Fibroblast of villous mesenchyme (primary cell): ENCODE measurements around the gene CCL5. TPM values are rescaled to one million over a fixed set of nuclear protein-coding genes. Genes with fewer than 3 reads are reported as not detected.

Source experiments
- DNase-seq: peaks from one replicate; pipeline ENCODE4 v3.0.0-alpha.2; 2010; ENCODE audit warnings: low read depth
- H3K4me3 ChIP-seq: 2 replicates; pipeline ENCODE4 v1.5.1; 2011; ENCODE audit warnings: low read depth, mild to moderate bottlenecking, low read length
- total RNA-seq: library from RNA; depleted of rRNA; stranded (reverse); fragments of >200 nt; gene quantifications from 2 replicates; pipeline ENCODE4 v1.2.3, GENCODE V29; 2012
- TF ChIP-seq, protein P1 (sequence below): IDR thresholded peaks from 2 replicates; pipeline ENCODE4 v1.5.1; 2012; ENCODE audit warnings: low read depth, mild to moderate bottlenecking, low read length; ENCODE audit not compliant: insufficient read depth

The CCL5 gene
- total RNA-seq, 1 donor: not detected

DNA sequence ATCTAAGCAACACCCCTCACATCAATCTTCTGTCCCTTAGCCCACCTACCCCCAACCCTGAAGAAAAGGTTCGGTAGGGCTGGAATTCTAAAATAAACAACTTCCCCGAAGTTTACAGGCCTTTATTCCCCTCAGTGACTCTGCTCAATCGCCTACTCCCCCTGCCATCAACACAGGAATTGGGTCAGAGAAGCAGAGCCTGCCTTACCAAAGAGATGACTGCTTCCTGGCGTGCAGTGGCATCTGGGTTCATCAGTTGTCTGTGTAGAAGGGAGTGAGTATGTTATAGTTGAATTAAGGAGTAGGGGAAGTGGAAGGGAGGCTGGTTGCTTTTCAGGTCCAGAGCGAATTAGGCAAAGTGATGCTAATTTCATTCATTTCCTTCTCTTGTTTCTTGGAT, 24.2 kb downstream of the CCL5 start:
- DNase-seq: no peak
- TF ChIP-seq, protein P1, sequence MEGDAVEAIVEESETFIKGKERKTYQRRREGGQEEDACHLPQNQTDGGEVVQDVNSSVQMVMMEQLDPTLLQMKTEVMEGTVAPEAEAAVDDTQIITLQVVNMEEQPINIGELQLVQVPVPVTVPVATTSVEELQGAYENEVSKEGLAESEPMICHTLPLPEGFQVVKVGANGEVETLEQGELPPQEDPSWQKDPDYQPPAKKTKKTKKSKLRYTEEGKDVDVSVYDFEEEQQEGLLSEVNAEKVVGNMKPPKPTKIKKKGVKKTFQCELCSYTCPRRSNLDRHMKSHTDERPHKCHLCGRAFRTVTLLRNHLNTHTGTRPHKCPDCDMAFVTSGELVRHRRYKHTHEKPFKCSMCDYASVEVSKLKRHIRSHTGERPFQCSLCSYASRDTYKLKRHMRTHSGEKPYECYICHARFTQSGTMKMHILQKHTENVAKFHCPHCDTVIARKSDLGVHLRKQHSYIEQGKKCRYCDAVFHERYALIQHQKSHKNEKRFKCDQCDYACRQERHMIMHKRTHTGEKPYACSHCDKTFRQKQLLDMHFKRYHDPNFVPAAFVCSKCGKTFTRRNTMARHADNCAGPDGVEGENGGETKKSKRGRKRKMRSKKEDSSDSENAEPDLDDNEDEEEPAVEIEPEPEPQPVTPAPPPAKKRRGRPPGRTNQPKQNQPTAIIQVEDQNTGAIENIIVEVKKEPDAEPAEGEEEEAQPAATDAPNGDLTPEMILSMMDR: no peak
- H3K4me3 ChIP-seq: no peak overlapping the region

DNA sequence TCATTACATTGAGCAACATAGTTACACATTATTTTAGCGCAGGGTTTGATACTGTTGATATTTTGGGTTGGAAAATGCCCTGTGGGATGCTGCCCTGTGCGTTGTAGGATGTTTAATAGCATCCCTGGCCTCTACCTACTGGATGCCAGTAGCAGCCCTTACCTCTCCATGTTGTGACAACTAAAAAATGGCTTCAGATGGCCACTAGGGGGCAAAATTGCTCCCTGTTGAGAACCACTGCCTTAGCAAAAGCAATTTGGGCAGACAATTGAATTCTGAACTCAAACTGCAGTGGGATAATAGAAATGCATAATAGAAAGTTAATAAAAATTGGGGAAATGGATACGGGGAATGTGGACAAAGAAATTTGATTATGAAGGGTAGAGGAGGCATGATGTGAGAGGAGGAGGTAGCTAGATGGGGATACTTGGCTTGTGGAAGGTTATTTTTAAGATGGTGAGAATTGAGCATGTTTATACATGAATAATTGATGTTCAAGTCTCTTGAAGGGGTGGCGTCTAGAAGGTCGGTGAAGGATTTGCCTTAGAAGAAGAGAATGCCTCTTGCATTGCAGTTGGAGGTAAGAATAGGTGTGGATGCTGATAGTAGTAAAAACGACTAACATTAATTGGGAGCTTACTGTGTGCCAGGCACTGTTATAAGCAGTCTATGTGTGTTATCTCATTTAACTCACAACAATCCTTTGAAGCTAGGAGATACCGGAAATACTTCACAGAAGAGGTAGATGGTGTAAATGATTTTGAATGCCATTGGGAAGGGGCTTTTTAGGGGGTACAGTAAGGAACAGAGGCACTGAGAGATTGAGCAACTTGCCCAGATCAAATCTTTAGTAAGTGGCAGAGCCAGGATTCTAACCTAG, 30.5 kb downstream of the CCL5 start:
- DNase-seq: peak; percentile 74
- H3K4me3 ChIP-seq: no peak overlapping the region
- TF ChIP-seq, protein P1: peak; percentile 88

DNA sequence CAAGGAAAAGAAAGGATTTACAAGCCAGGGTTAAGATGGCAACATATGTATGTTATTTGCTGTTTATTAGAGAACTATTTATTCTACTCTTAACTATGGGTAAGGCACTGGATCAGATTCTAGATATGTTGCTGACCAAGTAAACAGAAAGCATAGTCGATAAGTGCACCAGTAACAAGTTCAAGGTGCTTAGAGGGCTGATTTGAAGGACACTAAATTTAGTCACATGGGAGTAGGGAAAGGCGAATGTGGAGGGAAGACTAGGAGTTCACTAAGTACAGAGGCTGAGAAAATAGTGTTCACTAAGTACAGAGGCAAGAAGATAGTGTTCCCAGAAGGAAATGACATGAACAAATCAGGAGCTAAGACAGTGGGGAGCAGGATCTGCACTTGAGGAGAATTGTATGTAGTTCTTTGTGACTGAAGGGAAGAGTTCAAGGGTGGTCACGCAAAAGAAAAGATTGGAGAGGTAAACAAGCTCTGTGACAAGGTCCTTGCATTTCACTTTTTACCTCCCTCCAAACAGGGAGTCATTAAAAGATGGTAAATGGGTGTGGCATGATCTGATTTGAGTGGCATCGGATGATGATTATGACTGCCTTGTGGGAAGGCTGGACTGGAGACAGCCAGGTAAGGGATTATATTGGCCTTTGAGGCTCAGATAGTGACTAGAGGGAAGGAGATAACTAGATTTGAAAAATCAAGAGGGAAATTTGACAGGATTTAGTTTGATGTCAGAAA, 32.4 kb downstream of the CCL5 start:
- H3K4me3 ChIP-seq: no peak overlapping the region
- TF ChIP-seq, protein P1: no peak
- no peak for DNase-seq

DNA sequence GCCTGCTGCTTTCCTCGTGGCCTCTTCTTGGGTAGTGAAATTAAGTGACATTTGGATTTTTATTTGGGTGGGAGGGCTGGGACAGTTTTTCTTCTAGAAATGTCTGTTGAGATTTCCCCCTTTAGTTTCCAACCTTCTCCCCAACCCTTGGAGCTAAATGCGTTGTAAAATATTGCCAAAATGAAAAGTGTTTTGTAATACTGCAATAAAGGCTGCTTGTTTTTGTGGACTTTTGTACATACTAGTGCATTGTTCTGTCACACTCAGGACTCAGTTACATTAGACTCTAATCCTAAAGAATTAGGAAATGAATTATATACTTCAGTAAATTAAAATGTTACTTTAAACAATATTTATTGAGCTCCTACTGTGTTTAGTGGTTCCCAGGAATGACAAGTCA, 33.2 kb downstream of the CCL5 start:
- H3K4me3 ChIP-seq: no peak overlapping the region
- DNase-seq: no peak
- TF ChIP-seq, protein P1: no peak

DNA sequence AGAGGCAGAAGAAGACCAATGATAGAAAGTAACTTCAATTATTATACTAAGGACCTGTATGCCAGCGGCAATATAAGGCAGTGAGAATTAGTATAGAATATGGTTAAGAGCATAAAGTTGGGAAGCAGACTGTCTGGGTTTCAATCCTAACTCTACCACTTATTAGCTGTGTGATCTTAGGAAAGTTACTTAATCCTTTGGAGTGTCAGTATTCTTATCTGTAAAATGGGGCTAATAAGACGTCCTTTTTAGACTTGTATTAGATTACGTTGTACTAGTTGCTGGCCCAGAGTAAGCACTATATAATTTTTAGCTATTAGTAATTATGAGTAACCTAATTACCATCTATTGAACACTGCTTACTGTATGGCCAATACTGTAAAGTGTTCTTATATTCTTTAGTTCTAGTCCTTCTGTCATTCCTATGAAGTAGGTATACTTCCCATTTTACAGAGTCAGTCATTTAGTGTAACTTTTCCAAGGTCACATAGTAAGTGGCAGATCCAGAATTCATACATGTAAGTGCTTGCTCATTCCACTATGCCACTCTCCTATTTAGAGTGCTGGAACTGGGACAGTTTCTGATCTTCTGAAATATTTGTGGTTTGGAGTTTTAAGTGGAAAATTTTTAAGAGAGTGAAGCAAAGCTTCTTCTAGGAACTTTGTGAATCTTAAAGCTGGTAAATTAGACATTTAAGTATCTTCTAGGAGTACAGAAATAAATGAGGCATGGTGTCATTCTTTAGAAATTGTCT, 33.9 kb downstream of the CCL5 start:
- H3K4me3 ChIP-seq: no peak overlapping the region
- DNase-seq: peak; percentile 40
- TF ChIP-seq, protein P1: no peak

DNA sequence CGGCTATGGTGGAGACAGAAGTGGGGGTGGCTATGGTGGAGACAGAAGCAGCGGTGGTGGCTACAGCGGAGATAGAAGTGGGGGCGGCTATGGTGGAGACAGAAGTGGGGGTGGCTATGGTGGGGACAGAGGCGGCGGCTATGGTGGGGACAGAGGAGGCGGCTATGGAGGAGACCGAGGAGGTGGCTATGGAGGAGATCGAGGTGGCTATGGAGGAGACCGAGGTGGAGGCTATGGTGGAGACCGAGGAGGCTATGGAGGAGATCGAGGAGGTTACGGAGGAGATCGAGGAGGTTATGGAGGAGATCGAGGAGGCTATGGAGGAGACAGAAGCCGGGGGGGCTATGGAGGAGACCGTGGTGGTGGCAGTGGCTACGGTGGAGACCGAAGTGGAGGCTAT, 35.6 kb downstream of the CCL5 start:
- TF ChIP-seq, protein P1: no peak
- H3K4me3 ChIP-seq: no peak overlapping the region
- no peak for DNase-seq
